HG02870 (cell line): ENCODE measurements around the gene C9orf50.

Experiments
- ATAC-seq: cut with Tn5 transposase; IDR thresholded peaks from one replicate; pipeline ENCODE4 v1.9.1; 2021; ENCODE audit warnings: mild to moderate bottlenecking, moderate library complexity; ENCODE audit not compliant: unreplicated experiment

Gene C9orf50

GRCh38 chr9:129612123-129612522, 8.8 kb downstream of the C9orf50 start:
- no peak for ATAC-seq

GRCh38 chr9:129611307-129611800, 9.5 kb downstream of the C9orf50 start:
- ATAC-seq = no peak

GRCh38 chr9:129610473-129611306, 10.2 kb downstream of the C9orf50 start:
- ATAC-seq = no peak

- ATAC-seq = no peak
Observed at GRCh38 chr9:129610213-129610472, 10.8 kb downstream of the C9orf50 start.

- ATAC-seq = no peak
Observed at GRCh38 chr9:129609486-129610212, 11.3 kb downstream of the C9orf50 start.

GRCh38 chr9:129608561-129609481, 12.1 kb downstream of the C9orf50 start:
- no peak for ATAC-seq

GRCh38 chr9:129607027-129607387, 13.9 kb downstream of the C9orf50 start:
- no peak for ATAC-seq

GRCh38 chr9:129606161-129607026, 14.5 kb downstream of the C9orf50 start:
- no peak for ATAC-seq

- no peak for ATAC-seq
Observed at GRCh38 chr9:129604766-129605163, 16.1 kb downstream of the C9orf50 start.

GRCh38 chr9:129604056-129604765, 16.7 kb downstream of the C9orf50 start:
- ATAC-seq = no peak

GRCh38 chr9:129602598-129603415, 18.1 kb downstream of the C9orf50 start:
- ATAC-seq = no peak

GRCh38 chr9:129601082-129601674, 19.7 kb downstream of the C9orf50 start:
- ATAC-seq = no peak

- ATAC-seq = no peak
Observed at GRCh38 chr9:129598089-129598596, 22.8 kb downstream of the C9orf50 start.

GRCh38 chr9:129597355-129598088, 23.4 kb downstream of the C9orf50 start:
- ATAC-seq = no peak

GRCh38 chr9:129596541-129597331, 24.2 kb downstream of the C9orf50 start:
- no peak for ATAC-seq

- no peak for ATAC-seq
Observed at GRCh38 chr9:129595903-129596540, 24.9 kb downstream of the C9orf50 start.
